HG03097 (cell line): ENCODE results near the gene HOXD3.
A peak's percentile ranks its signal among the peaks of the same experiment; 100 is the strongest.

Source experiments
- ATAC-seq: cut with Tn5 transposase; IDR thresholded peaks from one replicate; pipeline ENCODE4 v1.9.1; 2021; ENCODE audit not compliant: unreplicated experiment, low FRiP score

The HOXD3 gene

GRCh38 chr2:176132205-176133171 lies 24.6 kb upstream of the HOXD3 start:
- ATAC-seq, result no peak

- ATAC-seq, result no peak
These were observed 23.7 kb upstream of the HOXD3 start for GRCh38 chr2:176133389-176133788.

- ATAC-seq, result no peak
These were observed 23.1 kb upstream of the HOXD3 start for GRCh38 chr2:176134035-176134434.

GRCh38 chr2:176135035-176135440 lies 22.1 kb upstream of the HOXD3 start:
- ATAC-seq, result no peak

- no peak for ATAC-seq
These were observed 20.5 kb upstream of the HOXD3 start for GRCh38 chr2:176136374-176137251.

GRCh38 chr2:176137252-176137580 lies 19.9 kb upstream of the HOXD3 start:
- ATAC-seq, result no peak

GRCh38 chr2:176137906-176138305 lies 19.2 kb upstream of the HOXD3 start:
- ATAC-seq, result no peak

GRCh38 chr2:176138526-176138922 lies 18.6 kb upstream of the HOXD3 start:
- no peak for ATAC-seq

- ATAC-seq, result no peak
These were observed 18.0 kb upstream of the HOXD3 start for GRCh38 chr2:176138923-176139660.

GRCh38 chr2:176139661-176140512 lies 17.2 kb upstream of the HOXD3 start:
- no peak for ATAC-seq

GRCh38 chr2:176140513-176141317 lies 16.4 kb upstream of the HOXD3 start:
- ATAC-seq, result peak; percentile 85

- no peak for ATAC-seq
These were observed 14.8 kb upstream of the HOXD3 start for GRCh38 chr2:176142281-176142680.

GRCh38 chr2:176145085-176145969 lies 11.8 kb upstream of the HOXD3 start:
- no peak for ATAC-seq

- ATAC-seq, result no peak
These were observed 11.0 kb upstream of the HOXD3 start for GRCh38 chr2:176146101-176146500.

GRCh38 chr2:176146645-176147044 lies 10.5 kb upstream of the HOXD3 start:
- no peak for ATAC-seq

GRCh38 chr2:176147210-176147799 lies 9.8 kb upstream of the HOXD3 start:
- no peak for ATAC-seq

GRCh38 chr2:176147800-176148496 lies 9.2 kb upstream of the HOXD3 start:
- no peak for ATAC-seq
